WTC11 (cell line): ENCODE results near the gene TLCD1. TPM values are rescaled to one million over a fixed set of nuclear protein-coding genes. Genes with fewer than 3 reads are reported as not detected.

Source experiments
- ATAC-seq: fragments of 200-7000 bp; cut with Tn5 transposase; 2 replicates; pipeline ENCODE4 v1.10.0; 2021; ENCODE audit warnings: mild to moderate bottlenecking, moderate library complexity
- CTCF ChIA-PET: fragments of 300-600 bp; sonication (Branson Sonifier 250); formaldehyde crosslinking; loops from one replicate; lab custom pipeline; 2021; ENCODE audit warnings: antibody characterized with exemption; lab: Charles Lee
- POLR2A ChIA-PET: fragments of 350-600 bp; sonication (Branson Sonifier 250); formaldehyde crosslinking; loops from one replicate; lab custom pipeline; 2021; ENCODE audit warnings: antibody characterized with exemption; lab: Charles Lee
- DNase-seq: peaks from one replicate; pipeline ENCODE4 v3.0.0; 2021; ENCODE audit warnings: low spot score
- H3K27ac Mint-ChIP-seq: 2 replicates; pipeline ENCODE4 v1.8.0; 2021; ENCODE audit warnings: mixed read lengths
- H3K27me3 Mint-ChIP-seq: 2 replicates; pipeline ENCODE4 v1.8.0; 2021; ENCODE audit warnings: low read depth, mild to moderate bottlenecking, moderate library complexity, mixed read lengths
- H3K36me3 Mint-ChIP-seq: 2 replicates; pipeline ENCODE4 v1.8.0; 2021; ENCODE audit warnings: mixed read lengths
- H3K4me1 Mint-ChIP-seq: 2 replicates; pipeline ENCODE4 v1.8.0; 2022; ENCODE audit warnings: mixed read lengths
- H3K4me3 Mint-ChIP-seq: 2 replicates; pipeline ENCODE4 v1.8.0; 2021; ENCODE audit warnings: mild to moderate bottlenecking, moderate library complexity, mixed read lengths
- H3K9me3 Mint-ChIP-seq: 2 replicates; pipeline ENCODE4 v1.8.0; 2021; ENCODE audit warnings: mixed read lengths
- FOXP1 ChIP-seq: sonication (generic); formaldehyde crosslinking; IDR thresholded peaks from 2 replicates; pipeline ENCODE4 v1.8.0; 2022; ENCODE audit warnings: missing genetic modification reagents, mild to moderate bottlenecking, moderate library complexity, borderline replicate concordance
- HMGA2 ChIP-seq: fragments of 250-450 bp; sonication (Bioruptor Pico); IDR thresholded peaks from 2 replicates; pipeline ENCODE4 v1.4.0; 2021; ENCODE audit warnings: mild to moderate bottlenecking, moderate library complexity
- NFATC4 ChIP-seq: fragments of 250-450 bp; sonication (Bioruptor Pico); IDR thresholded peaks from 2 replicates; pipeline ENCODE4 v1.9.0; 2021; ENCODE audit warnings: mild to moderate bottlenecking
- NFYB ChIP-seq: sonication (generic); formaldehyde crosslinking; conservative IDR thresholded peaks from 2 replicates; pipeline ENCODE4 v1.8.0; 2022; ENCODE audit warnings: low read depth, missing genetic modification reagents
- SMAD4 ChIP-seq: sonication (generic); formaldehyde crosslinking; IDR thresholded peaks from 2 replicates; pipeline ENCODE4 v1.8.0; 2022; ENCODE audit warnings: mild to moderate bottlenecking, missing genetic modification reagents
- TEAD1 ChIP-seq: sonication (generic); formaldehyde crosslinking; IDR thresholded peaks from 2 replicates; pipeline ENCODE4 v1.8.0; 2022; ENCODE audit warnings: mild to moderate bottlenecking, missing genetic modification reagents
- ZBTB21 ChIP-seq: sonication (generic); formaldehyde crosslinking; IDR thresholded peaks from 2 replicates; pipeline ENCODE4 v1.8.1; 2023; ENCODE audit warnings: mild to moderate bottlenecking, missing genetic modification reagents, borderline replicate concordance
- ZNF121 ChIP-seq: sonication (generic); formaldehyde crosslinking; IDR thresholded peaks from 2 replicates; pipeline ENCODE4 v1.8.0; 2023; ENCODE audit warnings: missing genetic modification reagents
- ZNF232 ChIP-seq: sonication (generic); formaldehyde crosslinking; IDR thresholded peaks from 2 replicates; pipeline ENCODE4 v1.8.0; 2022; ENCODE audit warnings: mild to moderate bottlenecking, missing genetic modification reagents
- ZNF671 ChIP-seq: fragments of 250-450 bp; sonication (Bioruptor Pico); IDR thresholded peaks from 2 replicates; pipeline ENCODE4 v1.8.0; 2021; ENCODE audit warnings: mild to moderate bottlenecking
- total RNA-seq: library from RNA; stranded (reverse); gene quantifications from 3 replicates; pipeline ENCODE4 v1.2.3, GENCODE V29; 2021
- TF ChIP-seq, protein P1 (sequence below): sonication (generic); formaldehyde crosslinking; IDR thresholded peaks from 2 replicates; pipeline ENCODE4 v1.8.1; 2023; ENCODE audit warnings: mild to moderate bottlenecking, missing genetic modification reagents, moderate library complexity
- TF ChIP-seq, protein P2 (sequence below): fragments of 200-600 bp; IDR thresholded peaks from 2 replicates; pipeline ENCODE4 v1.8.0; 2022; ENCODE audit warnings: antibody characterized with exemption
- TF ChIP-seq, protein P3 (sequence below): sonication (generic); formaldehyde crosslinking; IDR thresholded peaks from 2 replicates; pipeline ENCODE4 v1.8.1; 2022; ENCODE audit warnings: low read depth, missing genetic modification reagents, borderline replicate concordance
- TF ChIP-seq, protein P4 (sequence below): sonication (generic); formaldehyde crosslinking; IDR thresholded peaks from 2 replicates; pipeline ENCODE4 v1.8.1; 2022; ENCODE audit warnings: mild to moderate bottlenecking, missing genetic modification reagents, moderate library complexity, borderline replicate concordance
- TF ChIP-seq, protein P5 (sequence below): sonication (generic); formaldehyde crosslinking; conservative IDR thresholded peaks from 2 replicates; pipeline ENCODE4 v1.8.1; 2022; ENCODE audit warnings: mild to moderate bottlenecking, missing genetic modification reagents
- TF ChIP-seq, protein P6 (sequence below): sonication (generic); formaldehyde crosslinking; conservative IDR thresholded peaks from 2 replicates; pipeline ENCODE4 v1.8.1; 2023; ENCODE audit warnings: mild to moderate bottlenecking, low read depth, missing genetic modification reagents, moderate library complexity
- TF ChIP-seq, protein P7 (sequence below): sonication (generic); formaldehyde crosslinking; IDR thresholded peaks from 2 replicates; pipeline ENCODE4 v1.8.0; 2022; ENCODE audit warnings: mild to moderate bottlenecking, missing genetic modification reagents

The TLCD1 gene
- total RNA-seq, 1 experiment from 2014 or later: 36.0 TPM

DNA sequence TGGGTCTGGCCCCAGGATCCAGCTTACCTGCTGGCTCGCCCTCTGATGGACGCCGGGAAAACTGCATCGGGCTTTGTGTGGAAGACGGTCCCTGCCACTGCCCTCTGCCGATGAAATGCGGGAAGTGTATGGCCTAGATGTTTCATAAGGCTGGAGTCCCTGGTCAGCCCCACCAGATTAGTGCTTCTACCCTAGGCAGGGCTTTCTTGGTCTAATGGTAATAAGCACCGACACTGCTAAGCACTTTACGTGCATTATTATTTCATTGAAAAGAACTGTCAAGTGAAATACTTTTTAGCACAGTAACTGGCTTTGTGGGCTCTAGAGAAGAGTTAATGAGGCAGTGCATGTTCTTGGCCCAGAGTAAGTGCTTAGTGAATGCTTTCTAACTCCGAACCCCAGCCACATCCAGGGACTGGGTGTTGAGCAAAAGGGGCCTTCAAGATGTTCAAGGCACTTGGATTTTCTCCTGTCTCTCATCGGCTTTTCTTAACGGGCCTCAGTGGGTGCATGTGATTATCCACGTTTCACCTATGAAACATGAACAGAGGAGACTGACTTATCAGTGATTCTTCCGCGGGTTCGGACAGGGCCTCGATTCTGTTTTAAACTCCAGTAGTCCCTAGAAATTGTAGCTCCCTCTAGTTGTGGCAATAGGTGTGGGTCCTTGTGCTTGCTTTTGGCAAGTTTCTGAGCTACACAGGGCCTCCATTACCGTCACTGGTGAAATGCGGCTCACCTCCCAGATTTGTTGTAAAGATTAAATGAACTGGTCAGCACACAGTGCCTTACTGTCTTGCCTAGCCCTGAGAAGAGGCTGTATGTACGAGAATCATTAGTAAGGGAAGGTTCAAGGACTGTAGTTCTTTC, 24.4 kb upstream of the TLCD1 start:
- ATAC-seq: peak; percentile 57
- CTCF ChIA-PET: interaction anchor here (0.5 to 13.9 kb wide), 42 partner anchors 8 to 1418 kb away, joined by 3 to 541 read pairs (median 4); partner anchors contain the start of genes DHRS13, FAM222B, NEK8 and PIGS
- H3K4me3 Mint-ChIP-seq: no peak overlapping the region

DNA sequence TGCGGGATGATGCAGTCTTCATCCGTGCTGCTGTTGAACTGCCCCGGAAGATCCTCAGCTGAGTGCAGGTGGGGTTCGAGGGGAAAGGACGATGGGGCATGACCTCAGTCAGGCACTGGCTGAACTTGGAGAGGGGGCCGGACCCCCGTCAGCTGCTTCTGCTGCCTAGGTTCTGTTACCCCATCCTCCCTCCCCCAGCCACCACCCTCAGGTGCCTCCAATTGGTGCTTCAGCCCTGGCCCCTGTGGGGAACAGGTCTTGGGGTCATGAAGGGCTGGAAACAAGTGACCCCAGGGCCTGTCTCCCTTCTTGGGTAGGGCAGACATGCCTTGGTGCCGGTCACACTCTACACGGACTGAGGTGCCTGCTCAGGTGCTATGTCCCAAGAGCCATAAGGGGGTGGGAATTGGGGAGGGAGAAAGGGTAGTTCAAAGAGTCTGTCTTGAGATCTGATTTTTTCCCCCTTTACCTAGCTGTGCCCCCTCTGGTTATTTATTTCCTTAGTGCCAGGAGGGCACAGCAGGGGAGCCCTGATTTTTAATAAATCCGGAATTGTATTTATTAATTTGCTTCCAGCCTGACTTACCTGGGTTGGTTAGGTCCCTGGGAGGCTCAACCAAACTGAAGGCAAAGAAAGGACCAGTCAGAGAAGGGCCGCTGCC, 23.6 kb upstream of the TLCD1 start:
- peak; percentile 0; the same call in 1 of the 2 replicates for ATAC-seq
- POLR2A ChIA-PET: interaction anchor here (0.6 to 13.5 kb wide), 4 partner anchors 12 to 300 kb away, joined by 3 to 310 read pairs (median 4); partner anchors contain the start of genes BLTP2, NEK8 and TLCD1
- Mint-ChIP-seq H3K4me3 (no peak overlapping the region), H3K4me1 (peaks cover 47% of the 10 kb centered on the region), H3K9me3 (no peaks in the 10 kb centered on the region)
- TF ChIP-seq NFATC4 (CRISPR knock-in tag) (no peak), ZNF671 (CRISPR knock-in tag) (0 out of 2 replicates have a peak, but pooled peaks have one; percentile 47)
- TF ChIP-seq, all 79 proteins: peak for 1
- CTCF ChIA-PET: interaction anchor here (0.6 to 13.9 kb wide), 32 partner anchors 7 to 341 kb away, joined by 3 to 541 read pairs (median 4); partner anchors contain the start of genes FAM222B, NEK8, PIGS and PROCA1
- no peak for DNase-seq
- no peak overlapping the region; the same call in 1 of the 2 replicates for H3K27ac Mint-ChIP-seq
- peaks cover 53% of the 10 kb centered on the region for H3K36me3 Mint-ChIP-seq
- H3K27me3 Mint-ChIP-seq: no peaks in the 10 kb centered on the region

More for the DNA sequence above, 24.4 kb upstream of the TLCD1 start:
- peak; percentile 96 for DNase-seq
- Mint-ChIP-seq H3K4me1 (peaks cover 47% of the 10 kb centered on the region), H3K27ac (peak overlapping the region; percentile 54), H3K9me3 (no peaks in the 10 kb centered on the region), H3K36me3 (peaks cover 53% of the 10 kb centered on the region), H3K27me3 (no peaks in the 10 kb centered on the region)
- POLR2A ChIA-PET: interaction anchor here (0.6 to 13.5 kb wide), 3 partner anchors 11 to 105 kb away, joined by 3 to 310 read pairs (median 4); partner anchors contain the start of genes BLTP2, NEK8 and TLCD1
- TF ChIP-seq, protein P1, sequence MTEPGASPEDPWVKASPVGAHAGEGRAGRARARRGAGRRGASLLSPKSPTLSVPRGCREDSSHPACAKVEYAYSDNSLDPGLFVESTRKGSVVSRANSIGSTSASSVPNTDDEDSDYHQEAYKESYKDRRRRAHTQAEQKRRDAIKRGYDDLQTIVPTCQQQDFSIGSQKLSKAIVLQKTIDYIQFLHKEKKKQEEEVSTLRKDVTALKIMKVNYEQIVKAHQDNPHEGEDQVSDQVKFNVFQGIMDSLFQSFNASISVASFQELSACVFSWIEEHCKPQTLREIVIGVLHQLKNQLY (CRISPR knock-in tag): no peak
- TF ChIP-seq, protein P2, sequence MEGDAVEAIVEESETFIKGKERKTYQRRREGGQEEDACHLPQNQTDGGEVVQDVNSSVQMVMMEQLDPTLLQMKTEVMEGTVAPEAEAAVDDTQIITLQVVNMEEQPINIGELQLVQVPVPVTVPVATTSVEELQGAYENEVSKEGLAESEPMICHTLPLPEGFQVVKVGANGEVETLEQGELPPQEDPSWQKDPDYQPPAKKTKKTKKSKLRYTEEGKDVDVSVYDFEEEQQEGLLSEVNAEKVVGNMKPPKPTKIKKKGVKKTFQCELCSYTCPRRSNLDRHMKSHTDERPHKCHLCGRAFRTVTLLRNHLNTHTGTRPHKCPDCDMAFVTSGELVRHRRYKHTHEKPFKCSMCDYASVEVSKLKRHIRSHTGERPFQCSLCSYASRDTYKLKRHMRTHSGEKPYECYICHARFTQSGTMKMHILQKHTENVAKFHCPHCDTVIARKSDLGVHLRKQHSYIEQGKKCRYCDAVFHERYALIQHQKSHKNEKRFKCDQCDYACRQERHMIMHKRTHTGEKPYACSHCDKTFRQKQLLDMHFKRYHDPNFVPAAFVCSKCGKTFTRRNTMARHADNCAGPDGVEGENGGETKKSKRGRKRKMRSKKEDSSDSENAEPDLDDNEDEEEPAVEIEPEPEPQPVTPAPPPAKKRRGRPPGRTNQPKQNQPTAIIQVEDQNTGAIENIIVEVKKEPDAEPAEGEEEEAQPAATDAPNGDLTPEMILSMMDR: peak; percentile 88

DNA sequence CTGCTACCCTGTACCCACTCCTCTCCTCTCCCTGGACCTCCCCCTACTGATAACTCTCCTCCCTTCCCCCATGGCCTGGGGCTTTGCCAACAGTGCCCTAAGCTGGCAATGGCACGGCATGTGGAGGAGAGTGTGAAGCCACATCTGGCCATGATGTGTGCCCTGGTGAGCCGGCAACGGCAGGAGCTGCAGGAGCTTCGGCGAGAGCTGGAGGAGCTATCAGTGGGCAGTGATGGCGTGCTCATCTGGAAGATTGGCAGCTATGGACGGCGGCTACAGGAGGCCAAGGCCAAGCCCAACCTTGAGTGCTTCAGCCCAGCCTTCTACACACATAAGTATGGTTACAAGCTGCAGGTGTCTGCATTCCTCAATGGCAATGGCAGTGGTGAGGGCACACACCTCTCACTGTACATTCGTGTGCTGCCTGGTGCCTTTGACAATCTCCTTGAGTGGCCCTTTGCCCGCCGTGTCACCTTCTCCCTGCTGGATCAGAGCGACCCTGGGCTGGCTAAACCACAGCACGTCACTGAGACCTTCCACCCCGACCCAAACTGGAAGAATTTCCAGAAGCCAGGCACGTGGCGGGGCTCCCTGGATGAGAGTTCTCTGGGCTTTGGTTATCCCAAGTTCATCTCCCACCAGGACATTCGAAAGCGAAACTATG, 23.0 kb upstream of the TLCD1 start:
- H3K27ac Mint-ChIP-seq: peak overlapping the region; percentile 64
- POLR2A ChIA-PET: interaction anchor here (0.6 to 13.5 kb wide), 3 partner anchors 12 to 301 kb away, joined by 3 to 310 read pairs (median 4); partner anchors contain the start of genes NEK8 and TLCD1
- DNase-seq: no peak
- CTCF ChIA-PET: interaction anchor here (0.8 to 13.9 kb wide), 6 partner anchors 14 to 150 kb away, joined by 5 to 541 read pairs (median 16); partner anchors contain the start of genes NEK8, RPL23A and TLCD1
- H3K27me3 Mint-ChIP-seq: no peaks in the 10 kb centered on the region
- no peak overlapping the region for H3K4me3 Mint-ChIP-seq
- no peaks in the 10 kb centered on the region for H3K9me3 Mint-ChIP-seq
- no peak for ATAC-seq
- peaks cover 53% of the 10 kb centered on the region for H3K36me3 Mint-ChIP-seq
- TF ChIP-seq ZBTB21 (CRISPR knock-in tag) (no peak), ZNF232 (CRISPR knock-in tag) (no peak), HMGA2 (no peak), ZNF121 (no peak), SMAD4 (CRISPR knock-in tag) (no peak), FOXP1 (CRISPR knock-in tag) (no peak), NFYB (CRISPR knock-in tag) (no peak), TEAD1 (CRISPR knock-in tag) (no peak)
- TF ChIP-seq, protein P3, sequence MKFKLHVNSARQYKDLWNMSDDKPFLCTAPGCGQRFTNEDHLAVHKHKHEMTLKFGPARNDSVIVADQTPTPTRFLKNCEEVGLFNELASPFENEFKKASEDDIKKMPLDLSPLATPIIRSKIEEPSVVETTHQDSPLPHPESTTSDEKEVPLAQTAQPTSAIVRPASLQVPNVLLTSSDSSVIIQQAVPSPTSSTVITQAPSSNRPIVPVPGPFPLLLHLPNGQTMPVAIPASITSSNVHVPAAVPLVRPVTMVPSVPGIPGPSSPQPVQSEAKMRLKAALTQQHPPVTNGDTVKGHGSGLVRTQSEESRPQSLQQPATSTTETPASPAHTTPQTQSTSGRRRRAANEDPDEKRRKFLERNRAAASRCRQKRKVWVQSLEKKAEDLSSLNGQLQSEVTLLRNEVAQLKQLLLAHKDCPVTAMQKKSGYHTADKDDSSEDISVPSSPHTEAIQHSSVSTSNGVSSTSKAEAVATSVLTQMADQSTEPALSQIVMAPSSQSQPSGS (CRISPR knock-in tag): no peak
- TF ChIP-seq, protein P4, sequence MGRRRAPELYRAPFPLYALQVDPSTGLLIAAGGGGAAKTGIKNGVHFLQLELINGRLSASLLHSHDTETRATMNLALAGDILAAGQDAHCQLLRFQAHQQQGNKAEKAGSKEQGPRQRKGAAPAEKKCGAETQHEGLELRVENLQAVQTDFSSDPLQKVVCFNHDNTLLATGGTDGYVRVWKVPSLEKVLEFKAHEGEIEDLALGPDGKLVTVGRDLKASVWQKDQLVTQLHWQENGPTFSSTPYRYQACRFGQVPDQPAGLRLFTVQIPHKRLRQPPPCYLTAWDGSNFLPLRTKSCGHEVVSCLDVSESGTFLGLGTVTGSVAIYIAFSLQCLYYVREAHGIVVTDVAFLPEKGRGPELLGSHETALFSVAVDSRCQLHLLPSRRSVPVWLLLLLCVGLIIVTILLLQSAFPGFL (CRISPR knock-in tag): no peak
- TF ChIP-seq, protein P5, sequence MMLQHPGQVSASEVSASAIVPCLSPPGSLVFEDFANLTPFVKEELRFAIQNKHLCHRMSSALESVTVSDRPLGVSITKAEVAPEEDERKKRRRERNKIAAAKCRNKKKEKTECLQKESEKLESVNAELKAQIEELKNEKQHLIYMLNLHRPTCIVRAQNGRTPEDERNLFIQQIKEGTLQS (CRISPR knock-in tag): no peak
- TF ChIP-seq, protein P6, sequence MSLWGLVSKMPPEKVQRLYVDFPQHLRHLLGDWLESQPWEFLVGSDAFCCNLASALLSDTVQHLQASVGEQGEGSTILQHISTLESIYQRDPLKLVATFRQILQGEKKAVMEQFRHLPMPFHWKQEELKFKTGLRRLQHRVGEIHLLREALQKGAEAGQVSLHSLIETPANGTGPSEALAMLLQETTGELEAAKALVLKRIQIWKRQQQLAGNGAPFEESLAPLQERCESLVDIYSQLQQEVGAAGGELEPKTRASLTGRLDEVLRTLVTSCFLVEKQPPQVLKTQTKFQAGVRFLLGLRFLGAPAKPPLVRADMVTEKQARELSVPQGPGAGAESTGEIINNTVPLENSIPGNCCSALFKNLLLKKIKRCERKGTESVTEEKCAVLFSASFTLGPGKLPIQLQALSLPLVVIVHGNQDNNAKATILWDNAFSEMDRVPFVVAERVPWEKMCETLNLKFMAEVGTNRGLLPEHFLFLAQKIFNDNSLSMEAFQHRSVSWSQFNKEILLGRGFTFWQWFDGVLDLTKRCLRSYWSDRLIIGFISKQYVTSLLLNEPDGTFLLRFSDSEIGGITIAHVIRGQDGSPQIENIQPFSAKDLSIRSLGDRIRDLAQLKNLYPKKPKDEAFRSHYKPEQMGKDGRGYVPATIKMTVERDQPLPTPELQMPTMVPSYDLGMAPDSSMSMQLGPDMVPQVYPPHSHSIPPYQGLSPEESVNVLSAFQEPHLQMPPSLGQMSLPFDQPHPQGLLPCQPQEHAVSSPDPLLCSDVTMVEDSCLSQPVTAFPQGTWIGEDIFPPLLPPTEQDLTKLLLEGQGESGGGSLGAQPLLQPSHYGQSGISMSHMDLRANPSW (CRISPR knock-in tag): no peak
- TF ChIP-seq, protein P7, sequence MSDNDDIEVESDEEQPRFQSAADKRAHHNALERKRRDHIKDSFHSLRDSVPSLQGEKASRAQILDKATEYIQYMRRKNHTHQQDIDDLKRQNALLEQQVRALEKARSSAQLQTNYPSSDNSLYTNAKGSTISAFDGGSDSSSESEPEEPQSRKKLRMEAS (CRISPR knock-in tag): no peak
- H3K4me1 Mint-ChIP-seq: peaks cover 47% of the 10 kb centered on the region
